Neural progenitor cell (in vitro differentiated cells): ENCODE data around the gene CBX8.

Experiments
- EZH2 ChIP-seq: fragments of 200-600 bp; sonication (generic); IDR thresholded peaks from 2 replicates; pipeline ENCODE4 v1.6.1; 2017; ENCODE audit warnings: antibody characterized with exemption, mild to moderate bottlenecking, moderate library complexity
- EZH2phosphoT487 ChIP-seq: fragments of 200-600 bp; sonication (generic); IDR thresholded peaks from 2 replicates; pipeline ENCODE4 v1.6.1; 2017; ENCODE audit warnings: antibody characterized with exemption
- TF ChIP-seq, protein P1 (sequence below): fragments of 200-600 bp; sonication (generic); IDR thresholded peaks from 2 replicates; pipeline ENCODE4 v1.5.1; 2017; ENCODE audit warnings: antibody characterized with exemption, mild to moderate bottlenecking

DNA sequence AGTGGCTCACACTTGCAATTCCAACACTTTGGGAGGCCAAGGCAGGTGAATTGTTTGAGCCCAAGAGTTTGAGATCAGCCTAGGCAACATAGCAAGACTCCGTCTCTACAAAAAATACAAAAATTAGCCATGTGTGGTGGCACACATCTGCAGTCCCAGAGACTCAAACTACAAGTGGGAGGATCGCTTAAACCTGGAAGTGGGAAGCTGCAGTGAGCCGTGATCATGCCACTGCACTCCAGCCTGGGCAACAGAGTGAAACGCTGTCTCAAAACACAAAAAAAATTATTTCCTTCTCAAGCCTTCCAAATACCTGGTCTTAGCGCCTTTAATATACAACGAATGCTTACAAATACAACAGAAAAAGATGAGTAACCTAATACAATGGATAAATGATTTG lies 38.6 kb downstream of the CBX8 start:
- TF ChIP-seq, protein P1, sequence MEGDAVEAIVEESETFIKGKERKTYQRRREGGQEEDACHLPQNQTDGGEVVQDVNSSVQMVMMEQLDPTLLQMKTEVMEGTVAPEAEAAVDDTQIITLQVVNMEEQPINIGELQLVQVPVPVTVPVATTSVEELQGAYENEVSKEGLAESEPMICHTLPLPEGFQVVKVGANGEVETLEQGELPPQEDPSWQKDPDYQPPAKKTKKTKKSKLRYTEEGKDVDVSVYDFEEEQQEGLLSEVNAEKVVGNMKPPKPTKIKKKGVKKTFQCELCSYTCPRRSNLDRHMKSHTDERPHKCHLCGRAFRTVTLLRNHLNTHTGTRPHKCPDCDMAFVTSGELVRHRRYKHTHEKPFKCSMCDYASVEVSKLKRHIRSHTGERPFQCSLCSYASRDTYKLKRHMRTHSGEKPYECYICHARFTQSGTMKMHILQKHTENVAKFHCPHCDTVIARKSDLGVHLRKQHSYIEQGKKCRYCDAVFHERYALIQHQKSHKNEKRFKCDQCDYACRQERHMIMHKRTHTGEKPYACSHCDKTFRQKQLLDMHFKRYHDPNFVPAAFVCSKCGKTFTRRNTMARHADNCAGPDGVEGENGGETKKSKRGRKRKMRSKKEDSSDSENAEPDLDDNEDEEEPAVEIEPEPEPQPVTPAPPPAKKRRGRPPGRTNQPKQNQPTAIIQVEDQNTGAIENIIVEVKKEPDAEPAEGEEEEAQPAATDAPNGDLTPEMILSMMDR: no peak
- no peak for TF ChIP-seq EZH2phosphoT487
- TF ChIP-seq EZH2: no peak
